Skeletal muscle satellite cell (primary cell): ENCODE data around the gene TAF1D.
A peak's percentile ranks its signal among the peaks of the same experiment; 100 is the strongest.
"Not testable (repeated sequence)": the region's sequence is repeated elsewhere in the genome, so short reads cannot be mapped to it uniquely, and the experiment has no call there.

ENCODE experiments used
- H3K27me3 ChIP-seq: 2 replicates; pipeline ENCODE4 v1.7.0; 2013; ENCODE audit warnings: low read length; ENCODE audit not compliant: control insufficient read depth, insufficient read depth
- H3K36me3 ChIP-seq: 2 replicates; pipeline ENCODE4 v1.7.0; 2013; ENCODE audit warnings: mild to moderate bottlenecking, control low read depth, low read length; ENCODE audit not compliant: insufficient read depth
- H3K4me1 ChIP-seq: 2 replicates; pipeline ENCODE4 v1.7.0; 2013; ENCODE audit warnings: low read length; ENCODE audit not compliant: control insufficient read depth, insufficient read depth
- H3K4me2 ChIP-seq: 2 replicates; pipeline ENCODE4 v1.7.0; 2013; ENCODE audit warnings: mild to moderate bottlenecking, low read length
- H3K4me3 ChIP-seq: 2 replicates; pipeline ENCODE4 v1.7.0; 2013; ENCODE audit warnings: low read length
- H3K9ac ChIP-seq: 2 replicates; pipeline ENCODE4 v1.7.0; 2013; ENCODE audit warnings: mild to moderate bottlenecking, low read depth, low read length, moderate library complexity
- H3K9me3 ChIP-seq: replicated peaks from 2 replicates; pipeline ENCODE4 v1.7.0; 2013; ENCODE audit warnings: mild to moderate bottlenecking, control low read depth, low read length

The TAF1D gene

GRCh38 chr11:93745005-93745755, 3.9 kb upstream of the TAF1D start:
- not testable (repeated sequence) for H3K9ac ChIP-seq

GRCh38 chr11:93744669-93745004, 3.3 kb upstream of the TAF1D start:
- Histone ChIP-seq H3K9me3 (no peaks in the 10 kb centered on the region), H3K4me3 (no peak overlapping the region), H3K4me2 (no peak overlapping the region), H3K36me3 (peaks cover 15% of the 10 kb centered on the region), H3K4me1 (no peaks in the 10 kb centered on the region), H3K27me3 (no peaks in the 10 kb centered on the region), H3K9ac (no peak overlapping the region)

More at GRCh38 chr11:93745005-93745755, 3.9 kb upstream of the TAF1D start:
- H3K4me3 ChIP-seq, H3K4me1 ChIP-seq, H3K9me3 ChIP-seq, H3K27me3 ChIP-seq, H3K36me3 ChIP-seq, H3K4me2 ChIP-seq: not testable (repeated sequence)

- H3K4me2 ChIP-seq: no peak overlapping the region
- peaks cover 28% of the 10 kb centered on the region for H3K36me3 ChIP-seq
- H3K4me1 ChIP-seq: peaks cover 6% of the 10 kb centered on the region
- no peak overlapping the region for H3K9ac ChIP-seq
- no peaks in the 10 kb centered on the region for H3K9me3 ChIP-seq
- no peak overlapping the region for H3K4me3 ChIP-seq
- no peaks in the 10 kb centered on the region for H3K27me3 ChIP-seq
Measured at GRCh38 chr11:93743291-93743690, 2.0 kb upstream of the TAF1D start.

DNA sequence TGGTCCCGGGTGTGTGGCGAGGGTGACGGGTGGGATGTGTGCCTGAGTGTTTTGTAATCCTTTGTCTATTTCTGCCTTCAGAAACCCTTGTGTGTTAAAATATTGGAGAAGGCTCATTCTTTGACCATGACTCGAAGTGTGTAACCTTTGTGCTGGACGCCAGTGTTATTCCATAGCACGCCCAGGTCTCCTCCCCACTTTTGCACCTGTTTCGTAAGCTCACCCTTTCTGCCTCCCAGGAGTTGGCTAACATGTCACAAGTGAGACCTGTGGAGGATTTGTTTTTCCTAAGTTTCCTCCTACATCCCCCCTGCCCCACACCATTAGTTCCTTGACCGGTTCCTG, 559 bp upstream of the TAF1D start:
- Histone ChIP-seq H3K9ac (peak overlapping the region; percentile 99), H3K4me2 (peak overlapping the region; percentile 91), H3K36me3 (peaks cover 43% of the 10 kb centered on the region), H3K4me3 (peak overlapping the region; percentile 80), H3K4me1 (peaks cover 19% of the 10 kb centered on the region), H3K9me3 (no peaks in the 10 kb centered on the region), H3K27me3 (no peaks in the 10 kb centered on the region)

GRCh38 chr11:93740730-93741093, 583 bp downstream of the TAF1D start:
- H3K27me3 ChIP-seq: no peaks in the 10 kb centered on the region
- peak overlapping the region; percentile 80 for H3K4me3 ChIP-seq
- H3K9ac ChIP-seq: peak overlapping the region; percentile 99
- H3K4me2 ChIP-seq: peak overlapping the region; percentile 93
- H3K4me1 ChIP-seq: peaks cover 29% of the 10 kb centered on the region
- H3K36me3 ChIP-seq: peaks cover 54% of the 10 kb centered on the region
- H3K9me3 ChIP-seq: no peaks in the 10 kb centered on the region

- peaks cover 35% of the 10 kb centered on the region for H3K4me1 ChIP-seq
- H3K27me3 ChIP-seq: no peaks in the 10 kb centered on the region
- H3K9me3 ChIP-seq: no peaks in the 10 kb centered on the region
- H3K4me3 ChIP-seq: peak overlapping the region; percentile 80
- H3K36me3 ChIP-seq: peaks cover 60% of the 10 kb centered on the region
- H3K4me2 ChIP-seq: peak overlapping the region; percentile 93
- peak overlapping the region; percentile 99 for H3K9ac ChIP-seq
Measured at GRCh38 chr11:93740031-93740729, 1.1 kb downstream of the TAF1D start.

- peaks cover 71% of the 10 kb centered on the region for H3K36me3 ChIP-seq
- peak overlapping the region; percentile 93 for H3K4me2 ChIP-seq
- peak overlapping the region; percentile 99 for H3K9ac ChIP-seq
- peak overlapping the region; percentile 80 for H3K4me3 ChIP-seq
- no peaks in the 10 kb centered on the region for H3K27me3 ChIP-seq
- no peaks in the 10 kb centered on the region for H3K9me3 ChIP-seq
- peaks cover 45% of the 10 kb centered on the region for H3K4me1 ChIP-seq
Measured at GRCh38 chr11:93738647-93739081, 2.6 kb downstream of the TAF1D start.

DNA sequence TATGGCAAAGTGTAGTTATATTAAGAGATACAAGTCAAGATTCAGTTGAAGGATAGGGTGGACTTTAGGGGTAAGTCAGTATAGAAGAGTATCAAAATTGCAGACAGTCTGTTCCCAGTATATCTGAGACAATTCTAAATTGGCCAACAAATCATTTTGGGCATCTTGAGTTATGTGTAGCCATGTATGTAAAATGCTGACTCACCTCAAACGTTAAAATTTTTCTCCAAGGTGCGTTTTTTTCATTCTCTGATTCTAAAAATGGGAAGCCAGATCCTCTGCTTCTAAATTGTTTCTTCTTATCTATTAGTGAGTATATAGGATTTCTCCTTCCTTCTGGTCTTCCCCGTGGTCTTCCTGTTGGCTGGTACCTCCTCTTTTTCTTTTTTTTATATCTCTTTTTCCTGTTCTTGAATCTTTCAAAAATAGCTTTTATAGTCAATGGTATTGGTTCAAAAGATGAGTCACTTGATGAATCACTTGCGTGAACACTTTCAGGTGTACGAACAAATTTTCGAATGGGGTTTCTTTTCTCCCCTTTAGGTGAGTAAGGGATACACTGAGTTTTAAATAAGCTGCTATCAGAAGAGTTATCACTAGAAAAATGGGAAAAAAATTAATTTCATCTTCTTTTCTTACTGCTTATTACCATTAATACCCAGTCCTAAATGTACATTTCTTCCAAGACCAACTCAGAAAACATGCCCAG, 3.2 kb downstream of the TAF1D start:
- H3K9ac ChIP-seq: peak overlapping the region; percentile 99
- peaks cover 76% of the 10 kb centered on the region for H3K36me3 ChIP-seq
- no peaks in the 10 kb centered on the region for H3K27me3 ChIP-seq
- H3K4me2 ChIP-seq: peak overlapping the region; percentile 93
- peaks cover 45% of the 10 kb centered on the region for H3K4me1 ChIP-seq
- peak overlapping the region; percentile 80 for H3K4me3 ChIP-seq
- no peaks in the 10 kb centered on the region for H3K9me3 ChIP-seq

DNA sequence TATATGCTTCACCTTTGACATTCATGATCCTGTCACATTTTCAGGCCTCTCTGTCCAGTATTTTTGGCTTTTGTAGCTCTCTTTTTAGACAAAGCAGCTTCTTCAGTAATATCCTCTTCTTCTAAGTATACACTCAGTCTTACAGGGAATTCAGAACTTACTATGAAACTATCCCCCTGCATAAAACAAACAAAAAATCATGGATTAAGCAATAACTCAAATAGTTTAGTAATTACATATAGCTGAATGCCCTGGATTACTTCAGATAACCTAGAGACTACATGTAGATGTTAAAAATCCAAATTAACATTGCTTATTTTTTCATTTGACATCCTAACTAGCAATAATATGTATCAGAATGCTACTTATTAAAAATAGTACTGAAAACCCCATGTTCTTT, 5.2 kb downstream of the TAF1D start:
- H3K36me3 ChIP-seq: peaks cover 94% of the 10 kb centered on the region

GRCh38 chr11:93735627-93736026, 5.7 kb downstream of the TAF1D start:
- Histone ChIP-seq H3K36me3 (peaks cover 96% of the 10 kb centered on the region), H3K9ac (no peak overlapping the region), H3K4me2 (peak overlapping the region; percentile 27), H3K4me1 (peaks cover 45% of the 10 kb centered on the region), H3K4me3 (no peak overlapping the region), H3K27me3 (no peaks in the 10 kb centered on the region), H3K9me3 (no peaks in the 10 kb centered on the region)

More for the DNA sequence above, 5.2 kb downstream of the TAF1D start:
- H3K4me3 ChIP-seq: no peak overlapping the region
- H3K9ac ChIP-seq: peak overlapping the region; percentile 14
- peak overlapping the region; percentile 27 for H3K4me2 ChIP-seq
- peaks cover 45% of the 10 kb centered on the region for H3K4me1 ChIP-seq
- no peaks in the 10 kb centered on the region for H3K9me3 ChIP-seq
- no peaks in the 10 kb centered on the region for H3K27me3 ChIP-seq

DNA sequence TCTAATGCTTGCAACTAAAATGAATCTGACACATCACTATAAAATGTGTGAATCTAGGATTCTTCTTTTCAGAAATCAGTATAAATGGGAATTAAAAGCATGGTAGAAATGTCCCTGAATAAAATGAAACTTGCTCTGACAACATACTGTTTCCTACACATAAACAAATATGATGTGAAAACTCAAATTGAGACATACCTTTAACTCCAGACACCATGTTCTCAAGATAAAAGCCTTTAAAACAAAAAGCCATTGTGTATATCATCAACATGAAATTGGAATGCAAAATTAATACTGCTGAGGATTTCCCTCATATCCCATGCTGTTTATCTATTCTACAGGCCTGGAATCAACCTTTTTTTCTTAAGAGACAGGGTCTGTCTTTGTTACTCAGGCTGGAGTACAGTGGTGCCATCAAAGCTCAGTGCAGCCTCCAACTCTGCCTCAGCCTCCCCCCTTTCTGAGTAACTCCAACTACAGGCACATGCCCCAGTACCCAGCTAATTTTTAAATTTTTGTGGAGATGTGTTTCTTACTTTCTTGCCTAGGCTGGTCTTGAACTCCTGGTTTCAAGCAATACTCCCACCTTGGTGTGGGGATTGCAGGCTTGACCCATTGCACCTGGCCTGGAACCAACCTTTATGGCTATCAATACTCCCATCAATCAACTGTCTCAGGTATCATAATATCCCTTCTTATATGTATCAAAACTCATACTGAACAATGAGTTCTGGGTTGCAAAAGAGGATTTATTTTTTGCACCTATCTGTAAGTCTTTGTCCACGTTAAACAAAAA, 6.7 kb downstream of the TAF1D start:
- Histone ChIP-seq H3K36me3 (peaks cover 99% of the 10 kb centered on the region), H3K9me3 (no peaks in the 10 kb centered on the region), H3K4me1 (peaks cover 45% of the 10 kb centered on the region)

More for the DNA sequence above, 6.7 kb downstream of the TAF1D start:
- peak overlapping the region; percentile 27 for H3K4me2 ChIP-seq
- no peak overlapping the region for H3K4me3 ChIP-seq
- peak overlapping the region; percentile 12 for H3K9ac ChIP-seq
- no peaks in the 10 kb centered on the region for H3K27me3 ChIP-seq
